GM19035 (cell line): ENCODE data around the gene MME.

Experiments used
- ATAC-seq: cut with Tn5 transposase; IDR thresholded peaks from one replicate; pipeline ENCODE4 v1.9.1; 2021; ENCODE audit not compliant: unreplicated experiment

Gene MME

DNA sequence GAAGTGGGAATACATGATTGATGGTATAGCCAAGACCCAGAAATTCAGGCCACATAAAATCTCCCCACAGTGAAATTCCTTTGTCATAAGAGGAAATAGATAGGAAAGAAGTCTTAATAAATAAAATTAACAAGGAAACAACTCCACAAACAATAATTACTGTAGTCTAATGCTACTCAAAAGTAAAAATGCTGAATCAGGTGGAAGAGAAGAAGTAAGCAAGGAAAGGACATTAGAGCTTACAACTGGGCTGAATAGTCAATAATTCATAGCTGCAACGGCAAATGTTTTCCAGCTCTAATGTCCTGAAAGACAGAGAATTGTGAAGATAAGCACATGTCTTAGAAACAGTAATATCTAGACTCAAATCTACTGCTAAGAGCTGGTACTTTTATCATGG, 149.0 kb downstream of the MME start:
- no peak for ATAC-seq

DNA sequence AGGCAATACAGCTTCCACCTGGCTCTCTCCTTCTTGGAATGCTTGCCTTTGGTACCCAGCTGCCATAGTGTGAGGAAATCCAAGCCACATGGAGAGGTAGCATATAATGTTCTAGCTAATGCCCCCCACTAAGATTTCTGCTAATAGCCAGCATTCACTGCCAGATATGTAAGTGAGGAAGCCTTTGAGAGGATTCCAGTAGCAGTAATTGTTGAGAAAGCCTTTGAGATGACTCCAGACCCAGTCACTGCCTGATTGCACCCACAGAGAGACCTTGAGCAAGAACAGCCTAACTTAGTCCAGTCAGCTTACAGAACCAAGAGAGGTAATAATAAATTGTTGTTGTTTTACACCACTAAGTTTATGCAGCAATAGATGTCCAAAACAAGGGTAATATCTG, 150.3 kb downstream of the MME start:
- no peak for ATAC-seq

DNA sequence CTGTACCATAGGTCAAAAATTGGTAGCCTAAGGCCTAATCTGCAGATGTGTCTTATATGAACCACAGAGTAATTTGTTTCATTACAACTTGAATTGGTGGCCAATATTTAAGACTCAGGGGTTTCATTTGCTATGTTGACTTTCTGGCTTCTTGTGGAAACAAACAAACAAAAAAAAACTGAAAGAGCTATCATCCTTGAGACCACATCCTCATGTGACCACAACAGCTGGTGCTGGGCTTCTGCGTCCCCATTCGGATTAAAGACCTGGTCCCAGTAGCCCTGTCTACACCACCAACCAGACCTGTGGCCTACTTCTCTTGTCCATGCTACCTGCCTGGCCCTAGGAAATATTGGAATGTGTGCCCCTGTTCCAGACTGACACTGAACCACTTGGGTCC, 151.7 kb downstream of the MME start:
- no peak for ATAC-seq

DNA sequence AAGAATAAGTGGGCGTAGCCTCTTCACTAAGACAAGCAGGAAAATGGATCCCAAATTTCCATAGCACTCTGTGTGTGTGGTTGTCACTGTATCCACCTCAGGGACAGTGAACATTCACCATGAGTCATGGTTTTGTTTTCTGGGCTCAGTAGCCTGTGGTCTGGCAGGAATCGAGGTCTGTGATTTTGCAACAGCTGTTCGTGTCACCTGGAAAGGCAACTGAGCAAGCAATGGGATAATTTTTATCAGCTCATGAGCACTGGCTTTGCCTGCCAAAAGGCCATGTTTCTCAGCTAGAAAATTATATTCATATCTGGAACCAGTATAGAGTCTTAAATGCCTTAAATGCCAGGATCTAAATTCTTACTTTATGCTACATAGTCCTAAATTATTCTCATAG, 152.5 kb downstream of the MME start:
- no peak for ATAC-seq

DNA sequence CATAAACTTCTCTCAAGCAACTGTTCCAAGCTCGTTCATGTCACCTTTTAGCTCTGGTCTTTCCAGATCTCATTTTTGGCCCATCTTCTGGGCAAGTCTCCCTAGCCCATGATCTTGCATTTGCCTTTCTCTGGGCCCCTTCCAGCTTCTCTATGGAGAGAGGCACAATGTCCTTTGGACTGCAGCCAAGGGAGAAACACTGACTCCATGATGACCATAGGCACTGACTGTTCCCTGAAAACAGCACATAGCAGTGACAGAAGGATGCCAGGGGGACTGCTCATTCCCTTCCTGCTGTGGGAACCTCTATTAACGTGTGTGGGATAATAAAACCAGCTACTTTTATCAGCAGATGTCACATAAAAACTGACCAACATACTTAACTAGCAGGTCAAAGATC, 153.1 kb downstream of the MME start:
- no peak for ATAC-seq
